GM18508 (cell line): ENCODE measurements around the gene XPO5.
"Not testable (repeated sequence)": the region's sequence is repeated elsewhere in the genome, so short reads cannot be mapped to it uniquely, and the experiment has no call there.

ENCODE experiments used
- ATAC-seq: cut with Tn5 transposase; IDR thresholded peaks from one replicate; pipeline ENCODE4 v1.9.1; 2021; ENCODE audit warnings: moderate number of reproducible peaks; ENCODE audit not compliant: insufficient read depth, unreplicated experiment

XPO5 gene

GRCh38 chr6:43499028-43499815 is 76.6 kb downstream of the XPO5 start:
- ATAC-seq, result no peak

- not testable (repeated sequence) for ATAC-seq
Observed at GRCh38 chr6:43498291-43498690, 77.5 kb downstream of the XPO5 start.

- ATAC-seq, result no peak
Observed at GRCh38 chr6:43497689-43498088, 78.1 kb downstream of the XPO5 start.

GRCh38 chr6:43497129-43497396 is 78.8 kb downstream of the XPO5 start:
- ATAC-seq, result no peak

GRCh38 chr6:43496370-43497128 is 79.3 kb downstream of the XPO5 start:
- no peak for ATAC-seq

DNA sequence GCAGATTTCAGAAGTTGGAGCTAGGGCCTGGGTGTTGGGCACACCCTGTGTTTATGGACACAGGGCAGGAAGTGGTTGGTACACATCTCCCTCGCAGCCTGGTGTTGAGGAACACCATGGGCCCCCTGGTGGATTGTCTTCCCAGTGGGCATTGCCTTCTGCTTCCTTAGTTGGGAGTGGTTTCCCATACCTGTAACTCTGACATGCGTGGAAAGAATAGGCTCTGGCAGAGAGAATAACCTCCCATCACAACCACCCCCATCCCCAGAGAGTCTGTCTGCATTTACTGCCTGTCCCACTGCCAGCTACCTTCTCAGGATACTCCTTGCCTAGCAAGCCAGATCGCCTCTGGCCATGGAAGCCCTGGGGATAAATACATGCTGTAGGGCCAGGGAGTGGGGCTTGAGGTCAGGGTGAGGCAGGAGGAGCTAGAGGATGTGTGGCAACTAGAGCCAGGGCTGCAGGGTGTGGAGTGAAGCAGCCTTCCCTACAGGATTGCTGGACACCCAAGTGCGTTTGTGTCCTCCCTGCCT is 80.4 kb downstream of the XPO5 start:
- ATAC-seq, result no peak

- no peak for ATAC-seq
Observed at GRCh38 chr6:43494766-43495165, 81.1 kb downstream of the XPO5 start.

DNA sequence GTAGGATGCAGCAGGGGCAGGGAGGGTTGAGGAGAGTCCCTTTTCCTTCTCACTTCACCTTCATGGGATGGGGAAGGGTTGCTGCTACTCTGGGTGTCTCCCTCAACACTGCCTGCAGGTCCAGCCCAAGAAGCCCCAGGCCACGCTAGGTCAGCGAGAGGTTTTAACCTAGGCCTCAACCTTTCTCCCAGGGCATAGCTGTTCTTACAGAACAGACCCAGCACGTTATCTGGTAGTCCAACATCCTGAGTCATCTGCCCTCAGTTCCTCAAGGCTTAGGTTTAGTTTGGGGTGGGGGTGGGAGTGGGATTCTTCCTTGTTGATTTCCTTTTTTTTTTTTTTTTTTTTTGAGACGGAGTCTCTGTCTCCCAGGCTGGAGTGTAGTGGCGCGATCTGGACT is 81.5 kb downstream of the XPO5 start:
- ATAC-seq, result no peak

- ATAC-seq, result no peak
Observed at GRCh38 chr6:43493833-43494232, 82.0 kb downstream of the XPO5 start.

DNA sequence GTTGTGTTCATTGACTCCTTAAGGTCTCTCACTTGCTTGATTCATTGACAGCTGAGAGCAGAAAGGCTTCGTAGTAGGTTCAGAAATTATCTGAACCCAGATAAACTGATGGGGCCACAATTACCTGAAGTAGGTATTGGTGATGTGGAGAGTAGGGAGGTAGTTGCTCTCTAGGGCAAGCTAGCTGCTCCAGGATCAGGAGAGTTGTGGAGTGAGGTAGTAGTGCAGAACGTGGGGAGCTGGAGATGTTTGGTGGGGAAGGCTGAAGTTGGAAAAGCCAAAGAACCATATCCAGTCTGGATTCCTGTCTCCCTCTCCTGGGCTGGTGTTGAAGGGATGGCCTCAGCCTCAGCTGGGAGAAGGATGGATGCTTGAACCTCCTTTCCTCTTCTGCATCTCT is 82.6 kb downstream of the XPO5 start:
- no peak for ATAC-seq

GRCh38 chr6:43492673-43493072 is 83.2 kb downstream of the XPO5 start:
- no peak for ATAC-seq

DNA sequence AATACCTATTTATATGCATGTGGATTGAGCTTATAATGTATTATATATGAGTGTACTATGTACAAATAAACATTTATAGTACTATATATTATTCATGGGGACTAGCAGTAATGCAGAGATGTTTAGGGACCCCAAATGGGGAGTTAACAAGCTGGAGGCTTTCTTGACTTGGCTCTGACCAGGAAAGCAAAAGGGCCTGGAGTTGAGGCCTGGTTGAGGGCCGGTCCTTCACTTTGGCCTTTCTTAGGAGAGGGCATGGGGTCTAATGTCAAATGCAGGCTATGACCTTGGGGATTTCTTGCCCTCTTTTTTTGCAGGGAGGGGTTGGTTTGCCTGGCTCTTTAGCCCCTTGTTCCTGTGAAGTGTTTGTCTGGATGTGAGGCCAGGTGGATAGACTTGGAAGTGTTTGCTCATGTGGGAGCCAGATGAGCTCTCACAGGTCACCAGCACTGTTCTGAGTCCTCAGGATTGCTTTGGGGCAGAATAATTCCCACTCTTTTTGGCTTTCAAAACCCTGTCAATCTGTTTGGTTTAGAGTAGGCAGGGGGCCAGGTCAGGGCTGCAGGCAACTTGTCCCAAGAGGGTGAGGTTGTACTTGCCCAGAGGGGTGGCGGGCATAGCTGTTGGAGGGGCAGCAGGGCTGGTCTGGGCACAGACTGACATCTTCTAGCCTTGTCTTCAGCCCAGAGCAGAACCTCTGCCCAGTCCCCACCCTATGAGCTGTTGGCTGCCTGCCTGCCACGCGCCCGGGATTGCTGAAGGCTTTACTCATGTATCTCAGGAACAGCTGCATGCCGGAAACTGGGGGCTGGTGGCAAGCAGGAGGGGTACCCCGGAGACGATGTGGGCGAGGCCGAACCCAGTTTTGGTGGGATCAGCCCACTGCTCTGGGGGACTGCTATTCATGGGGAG is 83.8 kb downstream of the XPO5 start:
- ATAC-seq, result no peak

GRCh38 chr6:43490523-43490939 is 85.3 kb downstream of the XPO5 start:
- ATAC-seq, result no peak

- ATAC-seq, result no peak
Observed at GRCh38 chr6:43489277-43490072, 86.4 kb downstream of the XPO5 start.

DNA sequence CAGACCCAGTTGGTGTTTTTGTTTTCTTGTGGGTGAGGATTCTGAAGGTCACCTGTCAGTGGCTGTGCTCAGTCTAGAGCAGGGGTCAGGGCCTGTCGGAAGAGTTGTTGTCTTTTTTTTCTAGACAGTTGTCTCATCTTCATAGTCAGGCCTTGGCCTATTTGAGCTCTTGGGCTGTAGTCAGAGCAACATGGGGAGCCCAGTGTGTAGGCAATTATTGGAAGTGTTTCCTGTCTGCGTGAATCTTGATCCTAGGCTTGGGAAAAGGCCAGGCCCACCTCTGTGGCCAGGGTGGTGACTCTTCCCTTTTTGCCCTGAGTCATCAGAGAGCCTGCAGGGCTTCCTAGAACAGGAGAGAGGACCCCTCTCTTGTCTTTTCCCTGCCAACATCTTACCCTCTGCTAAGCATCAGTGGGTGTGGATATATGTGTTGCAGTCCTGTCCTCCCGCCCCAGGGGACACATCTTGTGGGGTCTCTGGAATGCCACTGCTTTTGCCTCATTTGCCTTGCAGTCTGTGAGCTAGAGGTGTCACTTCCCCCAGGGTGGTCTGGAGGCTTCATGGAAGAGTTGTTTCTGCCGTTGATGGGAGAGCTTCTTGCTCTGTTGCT is 87.1 kb downstream of the XPO5 start:
- no peak for ATAC-seq

DNA sequence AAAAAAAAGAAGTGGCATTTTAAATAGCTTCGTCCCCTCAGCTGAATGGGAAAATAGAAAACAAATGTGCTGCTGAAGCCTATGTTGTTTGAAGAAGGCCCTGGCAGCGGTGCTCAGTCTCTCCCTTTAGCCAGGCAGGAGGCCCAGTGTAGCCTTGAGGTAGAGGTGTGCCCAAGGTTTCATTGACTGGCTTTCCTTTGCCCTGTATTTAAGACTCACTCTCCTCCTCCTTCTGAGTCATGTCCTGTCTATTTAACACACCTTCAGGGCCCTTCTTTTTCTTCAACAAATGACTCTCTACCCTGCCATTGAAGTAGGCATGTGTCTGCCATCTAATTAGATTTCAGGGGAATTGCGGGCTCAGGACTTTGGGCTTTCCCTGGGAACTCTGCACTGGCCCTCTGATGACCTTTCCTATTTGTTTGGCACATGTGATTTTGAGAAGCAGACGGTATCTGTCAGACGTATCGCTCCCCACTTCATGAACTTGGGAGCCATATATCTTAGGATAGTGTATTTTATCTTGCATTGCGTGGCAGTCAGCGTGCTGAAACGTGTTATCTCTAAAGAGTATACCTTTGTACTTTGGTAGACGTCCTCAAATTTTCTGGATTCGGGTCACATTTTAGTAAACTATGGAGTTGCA is 94.1 kb downstream of the XPO5 start:
- no peak for ATAC-seq

DNA sequence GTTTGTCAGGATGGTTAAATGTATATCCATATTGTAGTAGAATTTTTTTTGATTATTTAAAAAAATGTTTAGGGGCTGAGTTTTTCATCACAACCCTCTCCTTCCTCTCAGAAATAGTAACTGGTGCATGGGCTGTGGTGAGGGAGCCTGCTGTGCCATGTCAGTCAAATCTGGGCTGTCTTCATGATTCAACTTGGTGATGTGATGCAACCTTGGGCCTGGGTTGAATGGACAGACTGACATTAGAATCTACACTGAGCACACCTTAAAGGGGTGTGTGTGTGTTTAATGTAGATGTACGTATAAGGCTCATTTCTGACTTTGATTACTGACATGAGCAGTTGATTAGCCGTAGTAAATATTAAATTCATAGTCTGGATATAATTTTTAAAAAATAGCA is 94.8 kb downstream of the XPO5 start:
- ATAC-seq, result no peak

DNA sequence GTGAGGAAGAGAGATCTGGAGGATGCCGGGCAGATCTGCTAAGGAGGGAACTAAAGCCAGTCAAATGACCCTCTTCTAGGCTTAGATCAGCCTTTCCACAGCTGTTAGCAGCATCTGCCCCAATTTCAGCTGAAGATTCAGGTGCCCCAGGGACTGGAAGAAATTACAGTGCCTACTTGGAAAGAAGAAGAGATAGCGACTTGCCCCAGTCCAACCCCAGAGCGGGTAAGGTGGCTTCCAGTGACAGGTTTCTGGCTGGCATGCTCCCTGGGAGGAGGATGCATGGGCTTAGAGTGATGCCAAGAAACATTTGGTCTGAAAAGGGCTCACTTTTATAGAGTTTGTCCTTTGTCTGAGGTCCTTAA is 97.8 kb downstream of the XPO5 start:
- ATAC-seq, result no peak
